Glutamatergic neuron (in vitro differentiated cells): ENCODE measurements around the gene SNX8. TPM values are rescaled to one million over a fixed set of nuclear protein-coding genes. Genes with fewer than 3 reads are reported as not detected.
A peak's percentile ranks its signal among the peaks of the same experiment; 100 is the strongest.

ENCODE experiments used
- DNase-seq: peaks from one replicate; pipeline ENCODE4 v3.0.0; 2022
- H3K27ac Mint-ChIP-seq: one replicate; pipeline ENCODE4 v1.8.0; 2020; ENCODE audit warnings: mild to moderate bottlenecking, mixed read lengths, inconsistent platforms; ENCODE audit not compliant: unreplicated experiment
- H3K27me3 Mint-ChIP-seq: one replicate; pipeline ENCODE4 v1.8.0; 2020; ENCODE audit warnings: mild to moderate bottlenecking, moderate library complexity, mixed read lengths, inconsistent platforms; ENCODE audit not compliant: unreplicated experiment
- H3K36me3 Mint-ChIP-seq: one replicate; pipeline ENCODE4 v1.8.0; 2020; ENCODE audit warnings: mild to moderate bottlenecking, mixed read lengths, inconsistent platforms; ENCODE audit not compliant: unreplicated experiment
- H3K4me1 Mint-ChIP-seq: one replicate; pipeline ENCODE4 v1.8.0; 2020; ENCODE audit warnings: mild to moderate bottlenecking, low read depth, mixed read lengths, inconsistent platforms; ENCODE audit not compliant: unreplicated experiment
- H3K4me3 Mint-ChIP-seq: one replicate; pipeline ENCODE4 v1.8.0; 2020; ENCODE audit warnings: mild to moderate bottlenecking, mixed read lengths, inconsistent platforms; ENCODE audit not compliant: unreplicated experiment
- H3K9me3 Mint-ChIP-seq: one replicate; pipeline ENCODE4 v1.8.0; 2020; ENCODE audit warnings: mild to moderate bottlenecking, moderate library complexity, mixed read lengths, inconsistent platforms; ENCODE audit not compliant: unreplicated experiment
- CTCF ChIP-seq: fragments of 200-600 bp; sonication (generic); IDR thresholded peaks from one replicate; pipeline ENCODE4 v1.5.0; 2021; ENCODE audit not compliant: partially characterized antibody, unreplicated experiment
- total RNA-seq: library from RNA; stranded (reverse); fragmentation: NEBNext Ultra II Directional; extraction: Animal tissue kit (Norgen Biotek cat#: 25700); gene quantifications from one replicate; pipeline ENCODE4 v1.2.1, GENCODE V29; 2021; ENCODE audit not compliant: unreplicated experiment

SNX8 gene
- total RNA-seq, 1 donor from 2014 or later: 22.2 TPM

DNA sequence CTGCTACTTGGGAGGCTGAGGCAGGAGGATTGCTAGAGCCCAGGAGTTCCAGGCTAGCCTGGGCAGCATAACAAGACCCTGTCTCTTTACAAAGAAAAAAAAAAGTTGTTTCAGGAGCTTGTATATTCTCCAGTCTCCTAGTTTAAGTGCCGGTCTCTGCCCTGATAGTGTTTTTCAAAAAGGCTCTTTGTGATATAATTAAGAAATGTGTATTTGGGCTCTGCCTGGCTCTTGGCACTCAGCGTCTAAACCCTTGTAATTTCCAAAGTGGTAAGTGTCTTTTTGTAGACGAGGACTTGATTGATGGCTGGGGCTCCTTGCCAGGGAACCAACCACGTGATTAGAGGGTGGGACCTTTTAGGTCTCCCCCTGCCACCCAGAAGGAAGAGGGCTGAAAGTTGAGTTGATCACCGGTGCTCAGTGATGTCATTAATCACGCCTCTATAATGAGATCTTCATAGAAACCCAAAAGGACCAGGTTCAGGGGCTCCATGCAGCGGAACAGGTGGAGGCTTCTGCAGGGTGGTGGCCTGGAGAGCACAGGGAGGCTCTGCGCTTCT lies 44.8 kb upstream of the SNX8 start:
- peaks cover 8% of the 10 kb centered on the region for H3K9me3 Mint-ChIP-seq

GRCh38 chr7:2357571-2357970 lies 43.3 kb upstream of the SNX8 start:
- no peak for DNase-seq
- Mint-ChIP-seq H3K27me3 (peaks cover 5% of the 10 kb centered on the region), H3K27ac (no peak overlapping the region), H3K4me1 (peaks cover 13% of the 10 kb centered on the region), H3K4me3 (no peak overlapping the region), H3K36me3 (no peaks in the 10 kb centered on the region), H3K9me3 (peaks cover 11% of the 10 kb centered on the region)
- no peak for TF ChIP-seq CTCF

More for the DNA sequence above, 44.8 kb upstream of the SNX8 start:
- DNase-seq: no peak
- Mint-ChIP-seq H3K27ac (no peak overlapping the region), H3K4me3 (peak overlapping the region; percentile 28), H3K27me3 (peaks cover 4% of the 10 kb centered on the region), H3K36me3 (no peaks in the 10 kb centered on the region), H3K4me1 (peaks cover 13% of the 10 kb centered on the region)
- TF ChIP-seq CTCF: no peak

DNA sequence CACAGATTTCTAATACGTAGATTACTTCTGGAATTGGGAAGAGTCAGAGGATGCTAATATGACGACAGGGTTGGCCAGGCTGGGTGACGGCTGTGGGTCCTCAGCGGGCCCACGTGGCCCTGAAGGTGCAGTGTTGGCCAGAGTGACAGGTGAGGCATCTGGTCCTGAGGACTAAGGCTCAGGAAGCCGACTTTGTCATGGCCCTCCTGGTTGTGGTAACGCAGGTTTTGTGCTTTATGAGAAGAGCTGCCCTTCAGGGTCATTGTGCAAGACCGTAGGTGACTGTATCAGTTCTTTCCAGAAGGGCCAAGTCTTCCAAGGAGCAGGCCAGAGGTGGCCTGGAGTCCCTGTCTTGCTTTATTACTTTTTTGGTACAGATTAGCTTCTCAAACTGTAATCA lies 42.9 kb upstream of the SNX8 start:
- H3K4me1 Mint-ChIP-seq: peaks cover 13% of the 10 kb centered on the region
- no peak overlapping the region for H3K4me3 Mint-ChIP-seq
- H3K27ac Mint-ChIP-seq: no peak overlapping the region
- no peak for DNase-seq
- H3K36me3 Mint-ChIP-seq: no peaks in the 10 kb centered on the region
- TF ChIP-seq CTCF: no peak
- H3K9me3 Mint-ChIP-seq: peaks cover 11% of the 10 kb centered on the region
- H3K27me3 Mint-ChIP-seq: peaks cover 5% of the 10 kb centered on the region

- Mint-ChIP-seq H3K27me3 (peaks cover 5% of the 10 kb centered on the region), H3K4me3 (peak overlapping the region; percentile 92), H3K27ac (peak overlapping the region; percentile 84), H3K4me1 (peaks cover 13% of the 10 kb centered on the region), H3K9me3 (peaks cover 11% of the 10 kb centered on the region), H3K36me3 (no peaks in the 10 kb centered on the region)
- no peak for DNase-seq
- TF ChIP-seq CTCF: no peak
Observed at GRCh38 chr7:2355705-2356008, 41.4 kb upstream of the SNX8 start.

DNA sequence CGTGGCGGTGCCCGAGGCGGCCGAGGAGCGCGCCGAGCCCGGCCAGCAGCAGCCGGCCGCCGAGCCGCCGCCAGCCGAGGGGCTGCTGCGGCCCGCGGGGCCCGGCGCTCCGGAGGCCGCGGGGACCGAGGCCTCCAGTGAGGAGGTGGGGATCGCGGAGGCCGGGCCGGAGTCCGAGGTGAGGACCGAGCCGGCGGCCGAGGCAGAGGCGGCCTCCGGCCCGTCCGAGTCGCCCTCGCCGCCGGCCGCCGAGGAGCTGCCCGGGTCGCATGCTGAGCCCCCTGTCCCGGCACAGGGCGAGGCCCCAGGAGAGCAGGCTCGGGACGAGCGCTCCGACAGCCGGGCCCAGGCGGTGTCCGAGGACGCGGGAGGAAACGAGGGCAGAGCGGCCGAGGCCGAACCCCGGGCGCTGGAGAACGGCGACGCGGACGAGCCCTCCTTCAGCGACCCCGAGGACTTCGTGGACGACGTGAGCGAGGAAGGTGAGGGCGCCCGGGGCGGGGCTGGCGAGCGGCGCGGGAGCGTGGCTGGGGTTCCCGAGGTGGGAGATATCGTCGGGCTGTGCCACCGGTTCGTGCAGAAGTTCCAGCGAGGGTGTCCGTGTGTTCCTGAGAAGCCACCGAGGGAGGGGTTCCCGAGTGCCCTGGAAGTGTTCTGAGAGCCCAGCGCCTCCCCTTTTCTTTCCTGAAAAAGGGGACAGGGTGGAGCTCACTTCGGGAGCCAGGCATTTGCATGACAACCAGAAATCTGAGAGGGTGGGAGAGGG lies 40.9 kb upstream of the SNX8 start:
- Mint-ChIP-seq H3K27ac (peak overlapping the region; percentile 84), H3K27me3 (peaks cover 5% of the 10 kb centered on the region), H3K36me3 (no peaks in the 10 kb centered on the region), H3K4me3 (peak overlapping the region; percentile 92), H3K9me3 (peaks cover 11% of the 10 kb centered on the region), H3K4me1 (peaks cover 13% of the 10 kb centered on the region)
- no peak for TF ChIP-seq CTCF
- DNase-seq: peak; percentile 38
